ENCODE results near the gene COL11A2.

The COL11A2 gene

DNA sequence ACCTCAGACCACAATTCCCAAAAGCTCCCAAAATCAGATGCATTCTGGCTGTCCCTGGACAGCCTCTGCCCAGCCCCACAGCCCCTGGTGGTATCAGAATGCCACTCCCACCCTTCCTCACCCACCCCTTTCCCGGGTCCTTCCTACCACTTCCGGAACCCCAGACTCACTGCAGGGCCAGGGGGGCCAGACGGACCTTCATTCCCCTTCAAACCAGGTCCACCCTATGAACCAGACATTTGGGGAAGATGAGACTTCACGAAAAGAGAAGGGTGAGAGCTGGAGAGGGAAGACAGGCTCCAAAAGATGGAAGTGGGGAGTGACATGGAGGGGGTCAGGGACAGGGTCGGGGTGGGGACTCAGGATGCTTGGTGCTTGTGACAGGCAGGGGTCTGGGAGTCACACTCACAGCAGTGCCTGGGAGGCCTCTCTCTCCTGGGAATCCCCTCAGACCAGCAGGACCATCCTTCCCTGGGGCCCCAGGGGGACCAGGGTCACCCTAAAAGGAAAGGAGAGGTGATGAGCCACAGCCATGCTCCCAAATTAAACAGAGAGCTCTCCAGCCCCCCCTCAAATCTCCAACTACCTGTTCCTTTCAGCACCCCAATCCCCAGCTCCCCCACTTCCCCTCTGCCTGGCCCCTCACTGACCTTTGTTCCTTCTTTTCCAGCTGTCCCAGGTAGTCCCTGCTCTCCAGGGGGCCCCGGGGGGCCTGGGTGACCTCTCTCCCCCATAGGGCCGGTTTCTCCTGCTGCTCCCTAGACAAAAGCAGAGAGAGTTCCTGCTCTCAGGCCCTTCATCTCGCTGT, 20.2 kb downstream of the COL11A2 start:
- no peak for DNase-seq (ENCODE audit: low read depth)

DNA sequence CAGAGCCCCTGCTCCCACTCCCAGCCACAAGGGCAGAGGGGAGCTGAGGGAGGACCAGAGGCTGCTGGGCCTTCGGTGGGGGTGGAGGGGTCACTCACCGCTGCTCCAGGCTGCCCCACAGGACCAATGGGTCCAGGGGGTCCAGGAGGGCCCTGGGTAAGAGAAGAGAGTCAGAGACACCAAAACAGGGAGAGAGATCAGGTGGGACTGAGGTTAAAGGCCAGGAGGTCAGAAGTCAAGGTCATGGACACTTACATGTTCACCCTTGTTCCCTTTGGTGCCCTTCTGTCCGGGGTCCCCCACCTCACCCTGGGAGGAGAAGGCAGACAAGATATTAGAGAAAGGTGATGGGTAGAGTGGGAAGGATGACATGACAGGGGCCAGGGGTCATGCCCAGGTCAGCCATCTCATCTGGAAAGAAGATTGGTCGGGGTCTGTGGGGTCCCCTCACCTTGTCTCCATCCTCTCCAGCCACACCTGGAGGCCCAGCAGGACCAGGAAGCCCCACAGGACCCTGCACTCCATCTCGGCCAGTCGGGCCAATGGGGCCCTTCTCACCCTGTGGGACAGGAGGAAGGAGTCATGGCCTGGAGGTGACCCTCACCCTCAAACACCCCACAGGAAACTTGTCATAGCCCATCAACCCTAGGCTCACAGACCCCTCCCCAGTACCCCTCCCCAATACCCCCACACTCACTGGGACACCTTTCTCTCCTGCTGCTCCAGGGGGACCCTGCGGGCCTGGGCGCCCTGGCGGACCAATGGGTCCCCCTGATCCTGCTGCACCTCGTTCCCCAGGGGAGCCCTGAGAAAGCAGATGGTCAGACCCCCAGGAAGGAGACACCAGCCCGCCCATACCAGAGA, 21.0 kb downstream of the COL11A2 start:
- DNase-seq (ENCODE audit: low read depth), result no peak

DNA sequence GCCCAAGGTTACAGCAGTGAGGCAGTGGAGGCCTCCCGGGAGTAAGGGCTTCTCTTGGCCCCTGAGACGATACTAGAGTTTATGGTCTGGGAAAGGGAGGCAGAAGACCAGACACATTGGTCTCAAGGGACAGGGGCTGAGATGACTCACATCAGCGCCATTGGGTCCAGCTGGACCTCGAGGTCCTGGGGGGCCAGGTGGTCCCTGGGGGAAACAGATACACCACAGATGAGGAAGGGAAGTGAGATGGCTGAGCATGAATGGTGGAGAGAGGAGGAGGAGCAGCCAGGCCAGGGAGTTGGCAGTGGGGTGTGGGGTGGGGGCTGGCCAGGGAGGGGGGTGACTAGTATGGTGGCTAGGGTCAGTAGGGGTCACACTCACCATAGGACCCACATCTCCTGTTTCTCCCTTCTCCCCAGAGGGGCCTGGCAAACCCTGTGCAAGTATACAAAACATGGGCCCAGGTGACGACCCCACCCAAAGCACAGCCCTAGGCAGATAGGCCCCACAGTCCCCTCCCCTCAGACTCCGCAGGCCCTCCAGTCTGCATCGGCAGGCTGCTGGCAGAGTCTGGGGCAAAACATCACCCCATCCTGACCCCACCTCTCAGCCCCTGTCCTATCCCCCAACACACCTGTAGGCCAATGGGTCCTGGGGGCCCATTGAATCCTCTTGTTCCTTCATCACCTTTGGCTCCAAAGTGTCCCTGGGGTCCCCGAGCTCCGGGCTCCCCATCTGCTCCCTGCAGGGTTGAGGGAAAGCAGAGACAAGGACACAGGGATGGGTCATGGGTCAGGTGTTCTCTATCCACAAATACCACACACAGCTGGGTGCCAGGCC, 21.9 kb downstream of the COL11A2 start:
- DNase-seq (ENCODE audit: low read depth), result no peak

DNA sequence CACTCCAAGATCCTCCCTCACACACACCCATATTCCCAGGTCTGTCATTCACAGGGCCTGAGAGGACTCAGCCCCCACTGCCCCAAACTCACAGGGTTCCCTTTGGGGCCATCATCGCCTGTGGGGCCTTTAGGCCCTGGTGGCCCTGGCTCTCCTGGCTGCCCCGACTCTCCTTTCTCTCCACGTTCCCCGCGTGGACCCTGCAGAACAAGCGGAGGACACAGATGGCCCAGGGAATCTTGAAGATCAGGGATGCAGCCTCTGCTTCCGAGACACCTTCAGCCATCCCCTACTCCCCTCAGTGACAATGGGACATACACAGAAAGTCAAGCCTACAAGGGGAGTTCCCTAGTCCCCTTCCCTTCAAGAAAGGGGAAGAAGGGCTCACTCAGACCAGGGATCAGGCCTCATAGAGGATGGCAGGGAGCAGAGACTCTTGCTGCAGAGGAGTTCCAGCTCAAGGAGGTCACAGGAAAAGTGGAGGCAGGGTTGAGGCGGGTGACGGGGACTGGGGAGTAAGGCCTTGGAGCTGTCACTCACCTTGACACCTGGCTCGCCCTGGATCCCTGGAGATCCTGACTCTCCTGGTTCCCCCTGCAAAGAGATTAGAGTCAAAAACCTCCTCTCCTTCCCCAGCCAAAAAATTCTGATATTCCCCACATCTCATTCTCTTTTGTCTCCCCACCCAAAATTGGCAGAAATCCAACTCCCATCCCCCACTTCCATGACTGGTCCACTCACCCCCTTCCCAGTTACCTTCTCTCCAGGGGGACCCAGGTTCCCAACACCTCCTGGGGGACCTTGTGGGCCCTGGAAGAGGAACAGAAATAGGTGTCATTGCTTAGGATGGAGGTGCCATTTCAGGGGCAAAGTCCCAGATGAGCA, 22.7 kb downstream of the COL11A2 start:
- no peak for DNase-seq (ENCODE audit: low read depth)

DNA sequence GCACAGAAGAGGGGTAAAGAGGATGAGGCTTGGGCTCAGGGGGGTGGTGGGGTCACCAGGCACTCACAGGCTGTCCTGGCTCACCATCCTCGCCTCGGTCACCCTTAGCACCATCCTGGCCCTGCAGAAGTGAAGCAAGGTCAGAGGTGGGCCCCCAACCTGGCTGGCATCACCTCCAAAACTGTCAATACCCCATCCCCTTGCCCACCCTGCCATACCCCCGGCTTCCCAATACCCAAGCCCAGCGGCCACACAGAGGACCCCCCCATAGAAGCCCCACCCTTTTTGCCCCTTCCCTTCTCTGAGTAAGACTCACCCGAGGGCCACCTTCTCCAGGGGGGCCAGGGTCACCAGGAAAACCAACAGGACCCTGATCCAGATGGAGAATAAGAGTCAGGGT, 23.6 kb downstream of the COL11A2 start:
- no peak for DNase-seq (ENCODE audit: low read depth)

DNA sequence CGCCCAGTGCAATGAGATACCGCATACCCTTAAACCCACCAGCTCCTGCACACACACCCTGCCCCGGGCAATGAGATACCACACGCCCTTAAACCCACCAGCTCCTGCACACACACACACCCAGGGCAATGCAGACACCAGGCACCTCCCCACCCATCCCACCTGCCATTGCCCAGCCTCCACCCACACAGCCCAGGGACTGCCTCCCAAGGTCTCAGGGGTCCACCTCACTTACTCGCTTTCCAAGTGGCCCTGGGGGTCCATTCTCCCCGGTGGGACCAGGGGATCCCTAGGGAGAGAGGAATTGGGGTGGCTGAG, 24.0 kb downstream of the COL11A2 start:
- no peak for DNase-seq (ENCODE audit: low read depth)

DNA sequence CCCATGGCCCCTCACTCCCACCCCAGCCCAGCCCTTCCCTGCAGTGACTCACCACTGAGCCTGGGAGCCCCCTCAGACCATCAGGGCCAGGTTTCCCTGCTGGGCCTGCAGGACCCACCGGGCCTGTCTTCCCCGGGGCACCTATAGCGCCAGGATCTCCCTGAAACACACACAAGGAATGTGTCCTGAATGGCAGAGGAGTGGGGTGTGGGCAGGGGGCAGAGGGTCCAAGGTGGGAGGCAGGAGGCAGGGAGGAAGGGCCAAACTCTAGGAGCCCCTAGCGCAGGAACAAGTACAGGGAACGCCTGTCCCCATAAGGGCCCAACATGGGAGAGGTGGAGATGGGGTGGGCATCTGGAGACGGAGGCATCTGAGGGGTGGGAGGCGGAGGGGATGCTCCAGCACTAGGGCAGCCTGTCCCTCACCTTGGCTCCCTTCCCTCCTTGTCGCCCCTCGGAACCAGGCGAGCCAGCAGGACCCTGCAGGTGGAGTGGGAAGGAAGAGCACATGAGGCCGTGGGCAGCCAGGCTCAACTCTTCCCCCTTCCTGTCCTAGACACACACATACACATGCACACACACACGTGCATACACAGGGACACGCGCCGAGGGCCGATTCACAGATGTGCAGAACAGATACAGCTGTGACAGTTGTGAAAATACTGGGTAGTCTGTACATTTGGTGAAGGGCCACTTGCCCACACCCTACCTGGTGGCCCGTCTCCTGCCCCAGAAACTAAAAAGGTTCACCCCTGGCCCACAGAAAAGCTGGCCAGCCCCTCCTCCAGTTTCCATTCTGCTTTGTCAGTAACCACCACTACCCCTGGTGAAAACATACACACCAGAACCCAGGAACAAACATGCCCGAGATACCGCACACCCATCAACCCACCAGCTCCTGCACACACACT, 24.6 kb downstream of the COL11A2 start:
- DNase-seq (ENCODE audit: low read depth), result no peak

DNA sequence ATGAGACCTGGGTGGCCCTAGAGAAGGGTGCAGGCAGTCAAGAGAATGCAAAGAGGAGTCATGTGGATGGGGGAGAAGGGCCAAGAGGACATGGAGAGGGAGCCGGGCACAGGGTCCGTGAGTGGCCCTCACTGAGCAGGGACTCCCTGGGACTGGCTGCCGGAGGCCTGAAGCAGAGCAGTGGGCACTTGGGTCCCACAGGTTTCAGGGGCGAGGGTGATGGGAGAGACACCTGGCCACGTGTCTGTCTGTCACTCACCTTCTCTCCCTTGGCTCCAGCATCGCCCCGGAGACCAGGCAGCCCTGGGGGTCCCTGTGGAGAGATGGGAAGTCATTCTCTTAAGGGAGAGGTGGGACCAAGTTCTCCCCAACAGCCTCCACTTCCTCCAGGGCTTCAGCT, 25.5 kb downstream of the COL11A2 start:
- no peak for DNase-seq (ENCODE audit: low read depth)

DNA sequence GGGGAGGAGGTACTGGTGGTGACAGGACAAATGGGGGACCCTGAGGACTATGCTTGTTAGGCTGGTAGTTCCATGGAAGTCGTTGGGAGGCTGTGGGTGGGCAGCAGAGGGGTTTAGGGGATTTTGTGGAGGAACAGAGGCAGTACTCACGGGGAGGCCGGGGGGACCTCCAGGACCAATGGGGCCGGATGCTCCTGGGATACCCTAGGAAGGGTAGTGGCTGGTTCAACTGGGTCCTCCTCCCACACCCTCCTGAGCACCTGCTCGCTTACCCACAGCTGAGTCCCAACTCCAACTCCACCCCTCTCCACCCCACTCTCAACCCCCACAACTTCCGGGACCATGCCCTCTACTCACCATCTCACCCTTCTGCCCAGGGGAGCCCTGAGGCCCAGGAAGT, 25.9 kb downstream of the COL11A2 start:
- no peak for DNase-seq (ENCODE audit: low read depth)

DNA sequence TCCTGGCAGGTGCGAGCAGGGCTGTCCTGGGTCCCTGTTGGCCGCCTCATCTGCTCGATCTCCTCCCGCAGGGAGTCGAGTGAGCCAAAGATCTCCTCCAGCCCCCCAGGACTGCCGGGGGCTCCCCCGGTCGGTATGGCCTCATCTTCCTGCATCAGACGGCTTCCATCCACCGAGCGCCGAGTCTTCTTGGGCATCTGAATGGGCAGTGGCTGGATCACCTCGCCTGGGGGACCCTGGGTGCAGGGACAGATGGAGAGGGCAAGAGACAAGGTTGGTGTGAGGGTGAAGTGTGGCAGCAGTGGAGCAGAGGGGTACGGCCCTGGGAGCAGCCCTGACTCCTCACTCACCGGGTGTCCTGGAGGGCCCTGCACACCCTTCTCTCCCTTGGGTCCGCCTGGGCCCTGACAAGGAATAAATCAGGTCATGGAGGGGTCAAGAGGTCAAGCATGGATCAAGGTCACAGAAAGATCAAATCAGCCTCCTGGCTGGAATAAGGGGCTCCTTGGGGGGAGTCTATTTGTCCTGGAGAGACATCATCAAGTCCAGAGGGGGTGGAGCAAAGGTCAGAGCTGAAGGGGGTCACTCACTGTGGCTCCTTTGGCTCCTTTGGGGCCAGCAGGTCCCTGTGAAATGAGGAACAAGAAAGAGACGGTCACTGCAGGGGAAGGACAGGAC, 26.5 kb downstream of the COL11A2 start:
- no peak for DNase-seq (ENCODE audit: low read depth)

DNA sequence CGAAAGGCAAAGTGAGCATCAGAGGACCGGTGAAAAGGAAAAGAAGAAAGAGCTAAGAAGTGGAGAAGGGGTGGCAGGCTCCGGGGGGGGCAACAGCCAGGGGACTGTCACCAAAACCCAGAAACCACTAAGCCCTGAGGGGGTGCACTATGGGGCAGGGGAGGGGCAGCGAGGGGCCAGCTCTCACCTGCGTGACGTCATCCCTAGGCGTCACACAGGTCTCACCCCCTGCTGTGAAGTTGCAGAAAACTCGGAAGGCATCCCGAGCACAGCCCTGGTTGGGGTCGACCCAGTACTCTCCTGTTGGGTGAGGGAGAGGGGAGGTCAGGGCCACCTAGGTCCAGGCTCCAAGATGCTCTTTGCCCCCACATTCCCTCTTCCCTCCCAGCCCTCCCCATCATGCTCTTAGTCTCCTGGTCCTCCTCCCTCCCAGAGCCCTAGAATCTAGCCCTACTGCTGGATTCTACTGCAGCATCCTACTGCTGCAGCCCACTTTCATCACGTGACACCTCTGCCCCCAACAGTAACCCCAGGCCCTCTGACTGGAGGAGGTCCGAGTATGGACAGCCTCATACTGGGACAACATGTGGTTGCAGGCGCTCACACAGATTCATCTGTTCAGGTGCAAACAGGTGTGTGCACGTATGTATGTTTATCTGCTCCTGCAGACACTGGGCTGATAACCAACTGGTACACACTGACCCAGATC, 27.4 kb downstream of the COL11A2 start:
- no peak for DNase-seq (ENCODE audit: low read depth)

DNA sequence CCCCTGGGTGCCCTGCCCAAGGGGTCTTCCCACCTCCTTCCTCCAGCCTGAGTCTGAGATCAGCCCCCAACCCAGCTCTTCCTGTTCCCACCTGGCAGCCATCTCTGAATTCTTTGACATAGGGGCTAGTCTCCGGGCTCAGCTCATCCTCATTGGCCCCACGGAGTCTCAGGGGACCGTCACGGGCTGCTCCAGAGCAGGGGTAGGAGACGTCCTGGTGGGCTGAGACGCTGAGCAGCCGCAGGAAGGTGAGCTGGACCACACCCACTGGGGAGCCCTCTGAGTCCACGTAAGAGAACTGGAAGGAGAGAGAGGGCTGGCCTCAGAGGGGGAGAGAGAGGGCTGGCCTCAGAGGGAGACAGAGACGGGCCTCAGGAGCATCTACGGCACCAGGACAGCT, 28.1 kb downstream of the COL11A2 start:
- DNase-seq (ENCODE audit: low read depth), result no peak

DNA sequence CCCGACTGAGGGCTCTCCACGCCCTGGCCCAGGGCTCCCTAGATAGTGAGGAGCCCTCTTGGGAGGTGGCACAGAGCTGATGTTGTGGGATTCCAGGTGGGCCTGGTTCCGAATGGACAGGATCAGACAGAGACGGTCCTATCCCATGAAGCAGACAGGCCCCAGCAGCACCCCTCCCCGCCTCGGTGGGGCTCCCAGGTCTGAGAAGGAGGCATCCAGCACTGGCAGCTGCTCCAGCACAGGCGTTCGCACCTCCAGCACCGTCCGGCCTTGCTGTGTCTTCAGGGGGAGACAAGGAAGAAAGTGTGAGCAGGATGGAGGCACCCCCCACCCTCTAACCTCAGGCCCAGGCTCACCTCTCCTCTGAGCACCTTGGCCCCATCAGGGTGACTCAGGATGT, 28.7 kb downstream of the COL11A2 start:
- no peak for DNase-seq (ENCODE audit: low read depth)

DNA sequence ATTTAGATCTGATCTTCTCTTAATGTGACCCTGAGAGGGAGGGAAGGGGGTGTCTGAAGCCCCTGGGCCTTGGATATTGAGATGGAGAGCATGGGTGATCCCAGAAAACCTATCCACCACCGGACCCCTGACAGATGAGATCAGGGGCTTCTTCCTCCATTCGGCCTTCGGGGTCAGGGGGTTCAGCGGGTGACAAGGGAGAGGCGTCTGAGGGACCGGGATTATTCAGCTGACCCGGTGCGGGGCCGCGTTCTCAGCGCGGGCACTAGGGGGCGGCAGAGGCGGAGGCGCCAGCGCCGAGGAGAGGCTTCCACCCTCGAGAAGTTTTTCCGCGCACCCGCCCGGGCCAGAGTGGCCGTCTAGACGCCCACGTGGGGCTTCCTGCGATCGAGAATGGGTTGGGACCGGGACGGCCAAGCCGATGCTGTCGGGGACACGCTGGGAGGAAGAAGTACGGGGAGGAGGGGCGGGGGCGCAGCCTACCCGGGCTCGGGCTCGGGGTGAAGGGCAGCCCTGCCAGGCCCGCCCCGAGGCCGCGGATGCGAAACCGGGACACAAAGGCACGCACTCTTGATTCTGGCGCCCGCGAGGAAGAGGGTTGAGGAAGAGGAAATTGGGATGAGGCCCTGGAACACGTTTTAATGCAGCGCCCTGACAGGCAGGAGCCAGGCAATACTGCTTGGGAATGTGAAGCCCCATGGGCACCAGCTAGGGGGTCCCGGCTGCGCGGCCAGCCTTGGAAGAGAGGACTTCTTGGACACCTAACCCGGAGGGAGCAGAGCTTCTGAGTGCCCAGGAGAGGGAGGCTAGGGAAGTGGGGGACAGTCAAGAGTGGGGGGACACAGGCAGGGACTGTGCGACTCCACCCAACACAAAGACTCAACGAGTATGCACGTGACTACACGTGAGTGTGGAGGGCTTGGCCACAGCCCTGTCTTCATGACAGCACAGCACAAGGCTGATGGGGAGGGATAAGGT, 30.6 kb downstream of the COL11A2 start:
- DNase-seq (ENCODE audit: low read depth), result peak; percentile 75

DNA sequence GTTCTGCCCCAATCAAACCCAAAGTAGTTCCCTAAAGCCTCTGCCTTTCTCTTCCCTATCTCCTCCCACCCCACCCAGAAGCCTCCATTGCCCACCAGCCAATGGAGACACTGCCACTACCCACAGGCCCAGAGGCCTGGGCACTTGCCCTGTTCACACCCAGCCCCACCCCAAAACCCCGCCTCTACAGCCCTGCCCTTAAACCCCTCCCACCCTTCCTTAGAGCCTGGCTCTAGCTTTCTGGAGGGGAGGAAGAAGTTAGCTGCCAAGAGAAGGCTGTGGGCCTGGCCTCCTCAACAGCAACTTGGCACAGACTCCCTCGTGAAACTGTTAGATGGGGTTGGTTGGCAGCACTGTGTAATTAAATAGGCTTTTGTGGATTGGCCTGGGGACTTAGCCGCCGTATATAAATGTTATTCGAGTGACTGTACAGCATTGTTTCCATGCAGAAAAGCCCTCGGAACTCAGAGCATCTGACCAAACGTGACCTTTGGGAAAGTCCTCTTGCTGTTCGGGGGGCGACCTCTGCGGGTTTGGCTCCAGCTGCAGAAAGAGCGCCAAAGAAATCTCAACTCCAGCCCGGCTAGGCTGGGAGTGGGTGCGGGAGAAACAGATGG, 31.4 kb downstream of the COL11A2 start:
- DNase-seq (ENCODE audit: low read depth), result no peak

DNA sequence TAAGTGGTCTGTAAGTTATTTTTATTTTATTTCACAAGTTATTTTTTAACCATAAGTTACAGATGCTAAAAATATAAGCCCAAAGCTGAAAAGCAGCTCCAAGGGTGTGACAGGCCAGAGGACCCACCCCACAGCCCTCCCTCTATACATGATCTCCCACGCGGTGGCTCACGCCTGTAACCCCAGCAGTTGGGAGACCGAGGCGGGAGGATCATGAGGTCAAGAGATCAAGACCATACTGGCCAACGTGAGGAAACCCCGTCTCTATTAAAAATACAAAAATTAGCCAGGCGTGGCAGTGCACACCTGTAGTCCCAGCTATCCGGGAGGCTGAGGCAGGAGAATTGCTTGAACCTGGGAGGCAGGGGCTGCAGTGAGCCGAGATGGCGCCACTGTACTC, 32.2 kb downstream of the COL11A2 start:
- no peak for DNase-seq (ENCODE audit: low read depth)

DNA sequence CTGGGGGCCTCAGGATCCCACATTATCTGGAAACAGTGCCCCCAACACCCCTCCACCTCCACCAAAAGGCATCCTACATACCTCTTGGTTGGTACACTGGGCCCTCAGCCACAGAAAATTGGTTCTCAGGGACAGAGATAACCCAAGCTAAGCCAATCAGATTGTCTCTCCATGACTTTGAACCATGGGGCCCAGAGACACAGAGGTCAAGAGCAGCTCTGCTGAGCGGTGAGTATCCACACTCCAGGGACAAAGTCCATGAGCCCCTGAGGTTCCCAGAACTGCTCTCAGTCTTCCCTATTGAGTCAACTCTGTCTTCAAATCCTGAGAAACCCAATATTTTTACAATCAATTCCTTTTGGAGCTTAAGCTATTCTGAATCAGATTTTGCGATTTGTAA, 35.3 kb downstream of the COL11A2 start:
- no peak for DNase-seq (ENCODE audit: low read depth)

DNA sequence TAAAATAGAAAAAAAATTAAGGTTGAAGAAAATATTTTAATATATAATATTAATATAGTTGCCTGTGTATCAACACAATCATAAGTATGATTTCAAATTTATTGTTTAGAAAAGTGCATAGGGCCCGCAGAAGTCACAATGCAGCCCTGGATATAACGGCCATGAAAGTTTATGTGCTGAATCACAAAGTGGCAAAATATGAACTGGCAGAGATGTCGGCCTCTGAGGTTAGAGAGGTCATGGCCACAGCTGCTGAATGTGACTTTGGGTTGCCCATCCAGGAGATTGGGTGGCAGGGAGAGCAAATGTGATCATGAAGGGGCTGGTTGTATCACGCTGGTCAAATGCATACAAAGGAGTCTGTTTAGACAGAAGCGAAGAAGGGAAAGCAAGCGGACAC, 35.7 kb downstream of the COL11A2 start:
- no peak for DNase-seq (ENCODE audit: low read depth)
